Mesendoderm (in vitro differentiated cells): ENCODE results near the gene CUX1.

ENCODE experiments used
- DNase-seq: peaks from one replicate; pipeline ENCODE4 v3.0.0; 2013
- H2AK5ac ChIP-seq: 2 replicates; pipeline ENCODE4 v1.6.1; 2013; ENCODE audit warnings: low read length, inconsistent platforms
- H2BK120ac ChIP-seq: 2 replicates; pipeline ENCODE4 v1.6.1; 2013; ENCODE audit warnings: low read depth, mild to moderate bottlenecking, low read length, moderate library complexity, mixed read lengths
- H2BK15ac ChIP-seq: replicated peaks from 2 replicates; pipeline ENCODE4 v1.6.1; 2013; ENCODE audit warnings: low read depth, mild to moderate bottlenecking, moderate library complexity
- H2BK5ac ChIP-seq: 2 replicates; pipeline ENCODE4 v1.6.1; 2013; ENCODE audit warnings: low read length, inconsistent platforms
- H3K18ac ChIP-seq: 2 replicates; pipeline ENCODE4 v1.6.1; 2013; ENCODE audit warnings: mild to moderate bottlenecking, low read length, mixed read lengths
- H3K23ac ChIP-seq: one replicate; pipeline ENCODE4 v1.6.1; 2013; ENCODE audit warnings: low read length
- H3K27ac ChIP-seq: 2 replicates; pipeline ENCODE4 v1.5.1; 2013; ENCODE audit warnings: low read depth, mild to moderate bottlenecking, inconsistent platforms, low read length, moderate library complexity
- H3K27me3 ChIP-seq: 2 replicates; pipeline ENCODE4 v1.6.1; 2013; ENCODE audit warnings: low read length, control low read depth, mild to moderate bottlenecking, inconsistent platforms; ENCODE audit not compliant: insufficient read depth, poor library complexity
- H3K36me3 ChIP-seq: 2 replicates; pipeline ENCODE4 v1.6.1; 2013; ENCODE audit warnings: low read length, inconsistent platforms; ENCODE audit not compliant: control insufficient read depth, insufficient read depth
- H3K4ac ChIP-seq: one replicate; pipeline ENCODE4 v1.6.1; 2013; ENCODE audit warnings: low read depth, mild to moderate bottlenecking, low read length, moderate library complexity
- H3K4me1 ChIP-seq: 2 replicates; pipeline ENCODE4 v1.6.1; 2013; ENCODE audit warnings: low read depth, low read length, inconsistent platforms; ENCODE audit not compliant: control insufficient read depth
- H3K4me2 ChIP-seq: 2 replicates; pipeline ENCODE4 v1.6.1; 2013; ENCODE audit warnings: low read length
- H3K4me3 ChIP-seq: 2 replicates; pipeline ENCODE4 v1.5.1; 2013; ENCODE audit warnings: mild to moderate bottlenecking, low read length
- H3K56ac ChIP-seq: one replicate; pipeline ENCODE4 v1.6.1; 2013; ENCODE audit warnings: low read length
- H3K79me1 ChIP-seq: 2 replicates; pipeline ENCODE4 v1.6.1; 2013; ENCODE audit warnings: low read length, inconsistent platforms
- H3K79me2 ChIP-seq: 2 replicates; pipeline ENCODE4 v1.6.1; 2013; ENCODE audit warnings: mild to moderate bottlenecking, low read length; ENCODE audit not compliant: control insufficient read depth, insufficient read depth
- H3K9ac ChIP-seq: 2 replicates; pipeline ENCODE4 v1.6.1; 2013; ENCODE audit warnings: low read length, inconsistent platforms
- H4K5ac ChIP-seq: one replicate; pipeline ENCODE4 v1.6.1; 2013; ENCODE audit warnings: low read length
- H4K8ac ChIP-seq: one replicate; pipeline ENCODE4 v1.6.1; 2013; ENCODE audit warnings: low read depth, mild to moderate bottlenecking, control low read depth, low read length, moderate library complexity
- WGBS: extraction: QIAGEN DNeasy Blood & Tissue Kit; methylation state at CpG from one replicate; pipeline ENCODE4 v1.1.7; 2013; ENCODE audit warnings: low lambda C conversion rate, missing lambda C conversion rate; ENCODE audit not compliant: insufficient coverage; ENCODE audit errors: extremely low coverage; 5-methylcytosine and 5-hydroxymethylcytosine counted together

Gene CUX1

GRCh38 chr7:102073931-102074880 is 256.8 kb downstream of the CUX1 start:
- no CpG with 5 or more reads among the region's 14 CpGs for WGBS
- H3K79me1 ChIP-seq, result peaks cover 7% of the 10 kb centered on the region
- H4K5ac ChIP-seq, result no peak overlapping the region
- H3K18ac ChIP-seq, result no peak overlapping the region
- no peak overlapping the region for H3K27ac ChIP-seq
- no peak overlapping the region for H2BK120ac ChIP-seq
- H3K56ac ChIP-seq, result no peak overlapping the region
- H3K36me3 ChIP-seq, result peaks cover 3% of the 10 kb centered on the region
- no peak overlapping the region for H2AK5ac ChIP-seq
- H2BK15ac ChIP-seq, result no peak overlapping the region
- DNase-seq, result no peak
- H3K79me2 ChIP-seq, result no peaks in the 10 kb centered on the region
- H3K4ac ChIP-seq, result no peak overlapping the region
- no peaks in the 10 kb centered on the region for H3K4me1 ChIP-seq
- H2BK5ac ChIP-seq, result no peak overlapping the region
- no peak overlapping the region for H3K4me2 ChIP-seq
- no peak overlapping the region for H3K4me3 ChIP-seq
- no peak overlapping the region for H3K9ac ChIP-seq
- H3K27me3 ChIP-seq, result no peaks in the 10 kb centered on the region
- no peak overlapping the region for H3K23ac ChIP-seq
- H4K8ac ChIP-seq, result no peak overlapping the region

- no peak overlapping the region for H2AK5ac ChIP-seq
- H3K4me1 ChIP-seq, result no peaks in the 10 kb centered on the region
- no peak overlapping the region for H3K23ac ChIP-seq
- no peak overlapping the region for H2BK120ac ChIP-seq
- no peak overlapping the region for H3K4me3 ChIP-seq
- no peak overlapping the region for H2BK15ac ChIP-seq
- no peak overlapping the region for H4K8ac ChIP-seq
- no peak overlapping the region for H3K4ac ChIP-seq
- no peak overlapping the region for H3K9ac ChIP-seq
- no peaks in the 10 kb centered on the region for H3K27me3 ChIP-seq
- no peaks in the 10 kb centered on the region for H3K79me2 ChIP-seq
- peaks cover 7% of the 10 kb centered on the region for H3K79me1 ChIP-seq
- H3K36me3 ChIP-seq, result peaks cover 3% of the 10 kb centered on the region
- H3K4me2 ChIP-seq, result no peak overlapping the region
- no peak overlapping the region for H4K5ac ChIP-seq
- H3K18ac ChIP-seq, result no peak overlapping the region
- no peak overlapping the region for H2BK5ac ChIP-seq
- H3K56ac ChIP-seq, result no peak overlapping the region
- H3K27ac ChIP-seq, result no peak overlapping the region
- WGBS, result no CpG with 5 or more reads among the region's 9 CpGs
- DNase-seq, result no peak
Observed at GRCh38 chr7:102075126-102075525, 257.7 kb downstream of the CUX1 start.

DNA sequence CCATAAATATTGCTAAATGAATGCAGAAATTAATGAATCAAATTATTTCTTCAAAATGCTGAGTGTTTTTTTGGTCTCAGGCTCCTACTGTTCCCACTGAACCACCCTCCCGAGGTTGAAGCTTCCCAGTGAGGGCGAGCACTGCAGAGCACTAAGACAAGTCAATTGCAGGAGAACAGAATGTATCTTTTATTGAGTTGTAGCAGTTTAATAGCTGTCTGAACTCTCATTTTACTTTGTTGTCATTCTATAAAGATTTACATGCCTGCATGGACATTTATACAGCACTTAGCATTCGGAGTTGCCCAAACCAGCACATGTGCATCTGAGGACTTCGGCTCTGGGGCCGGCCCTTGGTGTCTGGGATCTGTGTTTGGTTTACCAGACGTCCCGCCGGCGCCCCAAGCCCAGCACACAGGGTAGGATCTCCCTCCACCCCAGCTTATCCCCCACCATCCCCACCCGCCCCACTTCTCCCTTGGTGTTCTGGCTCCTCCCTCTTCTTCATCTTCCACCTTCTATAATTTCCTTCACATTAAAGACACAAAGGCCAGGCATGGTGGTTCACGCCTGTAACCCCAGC is 258.2 kb downstream of the CUX1 start:
- no peak overlapping the region for H4K8ac ChIP-seq
- no peak for DNase-seq
- no peaks in the 10 kb centered on the region for H3K27me3 ChIP-seq
- no peaks in the 10 kb centered on the region for H3K79me2 ChIP-seq
- no peak overlapping the region for H2BK120ac ChIP-seq
- H2BK15ac ChIP-seq, result no peak overlapping the region
- H3K4me2 ChIP-seq, result no peak overlapping the region
- H2AK5ac ChIP-seq, result no peak overlapping the region
- no peak overlapping the region for H3K56ac ChIP-seq
- H3K4me1 ChIP-seq, result no peaks in the 10 kb centered on the region
- H2BK5ac ChIP-seq, result no peak overlapping the region
- no peak overlapping the region for H3K18ac ChIP-seq
- H3K4ac ChIP-seq, result no peak overlapping the region
- H3K4me3 ChIP-seq, result no peak overlapping the region
- H3K36me3 ChIP-seq, result peaks cover 3% of the 10 kb centered on the region
- WGBS, result no CpG with 5 or more reads among the region's 11 CpGs
- peaks cover 8% of the 10 kb centered on the region for H3K79me1 ChIP-seq
- no peak overlapping the region for H3K27ac ChIP-seq
- no peak overlapping the region for H3K9ac ChIP-seq
- no peak overlapping the region for H4K5ac ChIP-seq
- no peak overlapping the region for H3K23ac ChIP-seq

GRCh38 chr7:102077081-102077480 is 259.7 kb downstream of the CUX1 start:
- peak; percentile 88 for DNase-seq
- H3K4me2 ChIP-seq, result no peak overlapping the region
- no peak overlapping the region for H3K27ac ChIP-seq
- H2BK120ac ChIP-seq, result no peak overlapping the region
- H4K5ac ChIP-seq, result no peak overlapping the region
- H2AK5ac ChIP-seq, result no peak overlapping the region
- H3K79me2 ChIP-seq, result no peaks in the 10 kb centered on the region
- peaks cover 1% of the 10 kb centered on the region for H3K36me3 ChIP-seq
- H3K27me3 ChIP-seq, result no peaks in the 10 kb centered on the region
- no peak overlapping the region for H3K4me3 ChIP-seq
- no peak overlapping the region for H3K56ac ChIP-seq
- WGBS, result no CpG with 5 or more reads among the region's 5 CpGs
- no peak overlapping the region for H3K18ac ChIP-seq
- H3K9ac ChIP-seq, result no peak overlapping the region
- peaks cover 11% of the 10 kb centered on the region for H3K79me1 ChIP-seq
- no peak overlapping the region for H3K4ac ChIP-seq
- H2BK15ac ChIP-seq, result no peak overlapping the region
- H3K4me1 ChIP-seq, result no peaks in the 10 kb centered on the region
- H3K23ac ChIP-seq, result no peak overlapping the region
- H2BK5ac ChIP-seq, result no peak overlapping the region
- no peak overlapping the region for H4K8ac ChIP-seq

DNA sequence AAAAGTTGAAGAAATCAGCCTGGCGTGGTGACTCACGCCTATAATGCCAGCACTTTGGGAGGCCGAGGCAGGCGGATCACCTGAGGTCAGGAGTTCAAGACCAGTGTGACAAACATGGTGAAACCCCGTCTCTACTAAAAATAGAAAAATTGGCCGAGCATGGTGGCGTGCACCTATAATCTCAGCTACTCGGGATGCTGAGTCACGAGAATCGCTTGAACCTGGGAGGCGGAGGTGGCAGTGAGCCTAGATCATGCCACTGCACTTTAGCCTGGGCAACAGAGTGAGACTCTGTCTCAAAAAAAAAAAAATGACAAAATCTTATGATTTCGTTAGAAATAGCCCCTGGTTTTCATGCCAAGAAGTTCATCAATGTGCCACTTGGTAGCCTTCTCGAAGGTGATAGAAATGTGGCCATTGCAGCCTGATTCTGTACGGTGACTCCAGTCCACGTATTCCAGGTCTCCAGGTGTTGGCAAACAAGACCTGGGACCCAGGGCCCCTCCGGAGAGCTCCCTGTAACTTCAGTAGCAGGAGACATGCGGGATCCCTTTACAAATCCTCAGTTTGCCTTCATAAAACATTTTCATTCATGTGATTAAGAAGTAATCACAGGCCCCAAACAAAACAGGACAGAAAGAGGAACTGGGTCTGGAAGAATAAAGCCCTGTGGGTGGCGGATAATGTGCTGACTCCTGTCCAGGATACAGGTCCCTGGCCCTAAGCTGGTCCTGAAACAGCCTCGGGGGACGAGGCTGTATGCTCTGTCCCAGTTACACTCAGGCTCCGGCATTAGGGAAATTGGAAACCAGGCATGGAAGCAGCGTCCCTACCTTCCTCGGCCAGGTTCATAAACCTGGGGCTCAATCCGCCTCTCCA is 262.0 kb downstream of the CUX1 start:
- Histone ChIP-seq H3K4me1 (no peaks in the 10 kb centered on the region), H2BK5ac (no peak overlapping the region), H3K56ac (no peak overlapping the region), H3K36me3 (peaks cover 1% of the 10 kb centered on the region), H3K4me3 (no peak overlapping the region), H3K4me2 (no peak overlapping the region), H4K8ac (no peak overlapping the region), H3K18ac (no peak overlapping the region), H2BK120ac (no peak overlapping the region), H3K9ac (no peak overlapping the region), H3K79me1 (peaks cover 9% of the 10 kb centered on the region), H3K79me2 (no peaks in the 10 kb centered on the region), H3K27ac (no peak overlapping the region), H3K27me3 (no peaks in the 10 kb centered on the region), H2BK15ac (no peak overlapping the region), H3K4ac (no peak overlapping the region), H4K5ac (no peak overlapping the region), H3K23ac (no peak overlapping the region), H2AK5ac (no peak overlapping the region)
- WGBS, result no CpG with 5 or more reads among the region's 24 CpGs
- DNase-seq, result no peak
